Mammary epithelial cell (primary cell): ENCODE data around the gene CDKN1C.

Experiments
- CTCF ChIP-seq, 2 donors: IDR thresholded peaks in 1 of 2; conservative IDR thresholded peaks in 1 of 2; 2 replicates each; pipeline ENCODE4 v1.5.1; 2011 to 2012; ENCODE audit warnings: inconsistent platforms in 2 of 2, low read length in 2 of 2, mild to moderate bottlenecking in 2 of 2, control low read depth in 1 of 2, low read depth in 1 of 2; ENCODE audit not compliant: insufficient read depth in 1 of 2; ENCODE audit errors: extremely low read depth in 1 of 2
- EZH2 ChIP-seq: IDR thresholded peaks from 2 replicates; pipeline ENCODE4 v1.6.1; 2012; ENCODE audit warnings: low read length, inconsistent platforms, borderline replicate concordance

GRCh38 chr11:2920343-2920742 is 34.8 kb upstream of the CDKN1C start:
- TF ChIP-seq CTCF (conservative IDR thresholded peaks at IDR 0.05 in 1 of 2, IDR thresholded peaks at IDR 0.05 in 1 of 2; ENCODE audit: extremely low read depth in 1 of 2, insufficient read depth in 1 of 2, low read depth in 1 of 2, low read length in 2 of 2) (no peak), EZH2 (no peak)
